Limb (tissue), 2 donors: ENCODE data around the gene C16orf89.

ENCODE experiments used
- DNase-seq, 2 donors: peaks; one replicate each; pipeline ENCODE4 v3.0.0-alpha.2; 2016; ENCODE audit errors: extremely low spot score in 2 of 2

C16orf89 gene

DNA sequence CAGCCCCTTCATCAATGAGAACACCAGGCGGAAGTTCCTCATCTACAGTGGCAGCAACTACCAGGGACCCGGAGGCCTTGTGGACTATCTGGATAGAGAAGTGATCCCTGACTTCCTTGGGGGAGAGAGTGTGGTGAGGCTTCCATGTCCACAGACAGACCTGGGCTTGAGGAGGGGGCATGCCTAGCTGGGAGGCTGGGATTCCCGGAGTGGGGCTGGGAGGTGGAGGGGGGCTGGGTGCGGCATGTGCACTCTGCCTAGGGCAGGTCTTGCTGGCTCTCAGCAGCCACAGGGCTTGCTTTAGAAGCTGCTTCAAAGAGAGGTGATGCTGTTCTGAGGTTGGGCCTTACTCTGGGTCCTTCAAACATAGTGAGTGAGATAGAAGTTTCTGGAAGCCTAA lies 59.8 kb downstream of the C16orf89 start:
- DNase-seq, result no peak

DNA sequence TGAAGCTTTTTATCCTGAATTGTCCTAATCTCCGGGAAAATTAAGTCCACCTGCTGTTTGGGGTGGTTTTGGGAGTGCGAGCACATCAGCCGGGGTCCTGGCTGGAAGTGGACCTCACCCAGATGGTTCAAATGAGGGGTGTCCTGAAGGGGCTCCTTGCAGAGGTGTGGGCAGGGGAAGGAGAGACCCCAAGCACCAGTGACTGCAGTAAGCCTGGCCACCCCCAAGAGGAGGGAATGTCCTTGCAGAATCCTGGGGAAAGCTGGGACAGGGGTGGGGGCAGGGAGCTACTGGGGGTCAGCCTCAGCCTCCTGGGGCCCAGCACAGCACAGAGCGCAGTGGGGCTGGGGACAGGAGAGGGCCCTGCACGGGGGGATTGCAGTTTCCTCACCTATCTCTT lies 61.4 kb downstream of the C16orf89 start:
- no peak for DNase-seq

DNA sequence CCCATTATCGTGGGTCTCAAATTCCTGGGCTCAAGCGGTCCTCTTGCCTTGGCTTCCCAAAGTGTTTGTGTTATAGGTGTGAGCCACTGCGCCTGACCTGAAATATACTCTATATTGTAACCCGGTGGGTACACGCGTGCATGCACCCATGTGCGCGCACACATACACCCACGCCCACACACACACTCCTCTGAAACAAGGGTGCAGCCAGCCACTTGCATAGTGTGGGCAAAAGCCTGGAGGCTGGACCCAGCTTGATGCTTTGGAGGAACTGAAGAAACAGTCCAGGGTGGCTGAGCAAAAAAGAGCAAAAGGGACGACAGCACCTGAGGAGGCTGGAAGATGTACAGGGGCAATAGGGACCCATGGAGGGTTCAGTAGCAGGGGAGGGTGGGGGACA lies 61.9 kb downstream of the C16orf89 start:
- DNase-seq, result no peak

DNA sequence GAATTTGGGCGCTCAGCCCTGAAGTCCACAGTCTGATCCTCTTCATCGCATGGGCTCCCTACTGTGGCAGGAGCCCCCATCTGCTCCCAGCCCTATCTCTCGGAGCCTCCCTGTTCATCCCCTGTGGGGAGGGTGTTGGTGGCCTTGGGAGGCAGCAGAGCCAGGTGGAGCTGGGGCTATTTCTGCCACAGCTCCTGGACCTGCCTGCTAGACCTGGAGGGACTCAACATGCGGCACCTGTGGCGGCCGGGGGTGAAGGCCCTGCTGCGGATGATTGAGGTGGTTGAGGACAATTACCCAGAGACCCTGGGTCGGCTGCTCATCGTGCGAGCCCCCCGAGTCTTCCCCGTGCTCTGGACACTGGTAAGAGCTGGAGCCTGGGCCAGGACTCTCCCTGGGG lies 62.5 kb downstream of the C16orf89 start:
- DNase-seq, result no peak

DNA sequence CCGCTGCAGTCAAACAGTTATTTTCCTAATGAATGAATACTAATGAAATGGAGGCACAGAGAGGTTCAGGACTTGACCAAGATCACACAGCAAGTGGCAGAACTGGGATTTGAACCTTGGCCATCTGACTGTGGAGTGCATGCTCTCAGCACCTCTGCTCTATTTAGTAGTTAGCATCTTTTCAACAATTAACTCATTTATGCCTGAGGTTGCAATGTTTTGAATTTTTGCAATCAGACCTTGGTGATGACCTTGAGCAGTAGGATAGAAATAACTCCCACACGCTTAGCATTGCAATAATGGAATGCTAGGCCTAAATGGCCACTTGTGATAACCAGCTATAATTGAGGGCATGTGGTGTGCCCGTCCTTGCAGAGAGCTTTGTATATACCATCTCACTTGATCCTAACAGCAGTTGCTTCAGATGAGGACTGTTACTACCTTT lies 63.0 kb downstream of the C16orf89 start:
- no peak for DNase-seq

DNA sequence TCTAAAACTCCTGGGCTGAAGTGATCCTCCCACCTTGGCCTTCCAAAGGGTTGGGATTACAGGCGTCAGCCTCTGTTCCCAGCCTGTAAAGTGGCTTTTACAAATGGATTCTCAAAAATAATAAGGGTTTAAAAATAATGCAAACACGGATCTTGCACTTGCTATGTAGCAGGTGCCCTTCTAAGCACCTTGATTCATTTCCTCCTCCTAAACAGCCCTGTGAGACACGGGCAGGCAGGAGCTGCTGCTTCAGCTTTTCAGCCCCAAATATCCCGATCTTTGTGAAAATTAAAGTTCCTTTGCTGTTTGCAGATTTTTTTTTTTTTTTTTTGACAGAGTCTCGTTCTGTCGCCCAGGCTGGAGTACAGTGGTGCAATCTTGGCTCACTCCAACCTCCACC lies 63.8 kb downstream of the C16orf89 start:
- no peak for DNase-seq

DNA sequence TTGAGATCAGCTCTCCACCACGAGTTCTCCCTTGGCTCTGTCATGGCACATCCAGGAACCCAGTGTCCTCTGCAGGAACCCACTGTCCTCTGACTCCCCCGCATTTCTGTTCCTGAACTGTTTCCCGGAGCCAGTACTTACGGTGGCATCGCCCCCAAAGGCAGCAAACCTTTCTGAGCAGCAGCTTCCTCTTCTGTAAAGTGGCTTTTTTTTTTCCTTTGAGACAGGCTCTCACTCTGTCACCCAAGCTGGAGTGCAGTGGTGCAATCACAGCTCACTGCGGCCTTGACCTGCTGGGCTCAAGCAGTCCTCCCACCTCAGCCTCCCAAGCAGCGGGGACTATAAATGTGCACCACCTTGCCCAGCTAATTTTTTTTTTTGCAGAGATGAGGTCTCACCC lies 64.2 kb downstream of the C16orf89 start:
- no peak for DNase-seq

DNA sequence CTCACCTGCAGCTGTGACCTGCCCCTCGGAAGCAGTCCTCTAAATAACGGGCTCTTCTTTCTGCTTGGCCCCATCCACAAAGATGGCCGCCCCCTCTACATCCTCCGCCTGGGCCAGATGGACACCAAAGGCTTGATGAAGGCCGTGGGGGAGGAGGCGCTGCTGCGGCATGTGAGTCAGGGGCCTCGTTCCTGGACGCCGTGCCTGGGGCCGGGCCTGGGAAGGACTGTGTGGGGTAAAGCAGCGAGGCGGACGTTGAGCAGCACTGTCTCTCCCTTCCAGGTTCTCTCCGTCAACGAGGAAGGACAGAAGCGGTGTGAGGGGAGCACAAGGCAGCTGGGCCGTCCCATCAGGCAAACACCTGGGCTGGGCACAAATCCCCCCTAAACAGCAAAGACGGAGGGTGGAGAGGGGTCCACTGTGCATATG lies 65.2 kb downstream of the C16orf89 start:
- DNase-seq, result no peak

DNA sequence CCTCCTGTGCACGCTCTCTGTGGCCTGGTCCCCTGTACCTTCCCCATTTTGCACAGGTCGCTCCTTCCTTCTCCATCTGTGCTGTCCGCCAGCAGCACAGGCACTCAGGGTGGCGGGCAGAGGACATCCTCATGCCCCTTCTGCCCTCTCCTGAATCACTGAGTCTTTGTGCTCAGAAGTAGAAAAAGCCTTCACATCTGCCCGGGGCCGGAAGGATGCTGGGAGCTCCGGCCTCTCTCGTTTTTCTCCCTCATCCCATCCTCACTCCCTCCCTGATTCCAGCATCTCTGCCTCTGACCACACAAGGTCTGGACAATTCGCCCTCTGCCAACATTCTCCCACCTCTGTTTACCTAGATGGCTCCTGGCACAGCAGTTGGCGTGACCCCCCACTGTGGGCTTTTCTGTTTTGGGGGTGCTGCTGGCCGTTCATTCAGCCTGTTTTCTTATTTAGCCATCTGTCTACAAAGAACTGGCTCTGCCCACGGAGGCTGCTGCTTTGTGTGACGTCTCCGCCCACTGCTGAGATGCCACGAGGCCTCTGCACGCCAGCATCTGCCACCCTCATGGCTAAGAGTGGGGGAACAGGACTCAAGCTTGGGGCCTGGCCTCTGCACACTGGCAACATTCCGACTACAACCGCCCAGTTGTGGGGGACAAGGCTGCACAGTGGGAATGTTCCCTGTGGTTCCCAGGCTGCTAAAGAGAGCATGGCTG lies 70.9 kb downstream of the C16orf89 start:
- DNase-seq, result no peak
